GM12878 (cell line): ENCODE data around the gene CBLB. TPM values are rescaled to one million over a fixed set of nuclear protein-coding genes. Genes with fewer than 3 reads are reported as not detected.

Source experiments
- E2F4 ChIP-seq: IDR thresholded peaks from 2 replicates; pipeline ENCODE4 v1.6.1; 2012; ENCODE audit warnings: low read depth, low read length, improper control_type of control experiment
- EED ChIP-seq: sonication (generic); IDR thresholded peaks from 2 replicates; pipeline ENCODE4 v1.6.1; 2016; ENCODE audit warnings: antibody characterized with exemption, low read depth
- HDAC2 ChIP-seq: fragments of 200-600 bp; sonication (generic); IDR thresholded peaks from 2 replicates; pipeline ENCODE4 v1.6.1; 2017
- HDGF ChIP-seq: fragments of 450-650 bp; IDR thresholded peaks from 2 replicates; pipeline ENCODE4 v1.6.1; 2016; ENCODE audit warnings: antibody characterized with exemption
- HSF1 ChIP-seq: fragments of 150-350 bp; IDR thresholded peaks from 2 replicates; pipeline ENCODE4 v1.6.1; 2014; ENCODE audit warnings: mild to moderate bottlenecking, low read depth, low read length
- MAX ChIP-seq: IDR thresholded peaks from 2 replicates; pipeline ENCODE4 v1.6.1; 2012; ENCODE audit warnings: low read depth, low read length, improper control_type of control experiment
- MLLT1 ChIP-seq: fragments of 450-650 bp; IDR thresholded peaks from 2 replicates; pipeline ENCODE4 v1.6.1; 2016; ENCODE audit warnings: mild to moderate bottlenecking
- MYB ChIP-seq: fragments of 150-350 bp; IDR thresholded peaks from 2 replicates; pipeline ENCODE4 v1.6.1; 2014; ENCODE audit warnings: mild to moderate bottlenecking, low read depth, low read length, borderline replicate concordance
- PBX3 ChIP-seq: IDR thresholded peaks from 2 replicates; pipeline ENCODE4 v1.6.1; 2011; ENCODE audit warnings: mild to moderate bottlenecking, low read depth, low read length, moderate library complexity; ENCODE audit not compliant: insufficient replicate concordance
- PKNOX1 ChIP-seq: fragments of 450-650 bp; IDR thresholded peaks from 2 replicates; pipeline ENCODE4 v1.6.1; 2016; ENCODE audit warnings: mild to moderate bottlenecking
- PML ChIP-seq: IDR thresholded peaks from 2 replicates; pipeline ENCODE4 v1.6.1; 2012; ENCODE audit warnings: low read length, inconsistent platforms
- POLR2A ChIP-seq: IDR thresholded peaks from 2 replicates; pipeline ENCODE4 v1.6.1; 2011; ENCODE audit warnings: low read depth, mild to moderate bottlenecking, low read length
- POU2F2 ChIP-seq: IDR thresholded peaks from 3 replicates; pipeline ENCODE4 v1.6.1; 2011; ENCODE audit warnings: low read depth, mild to moderate bottlenecking, low read length, borderline replicate concordance
- RB1 ChIP-seq: fragments of 450-650 bp; formaldehyde crosslinking; IDR thresholded peaks from 2 replicates; pipeline ENCODE4 v1.6.1; 2017; ENCODE audit warnings: mild to moderate bottlenecking, borderline replicate concordance
- RBBP5 ChIP-seq: fragments of 200-600 bp; sonication (generic); conservative IDR thresholded peaks from 2 replicates; pipeline ENCODE4 v1.6.1; 2016
- RFX5 ChIP-seq: IDR thresholded peaks from 2 replicates; pipeline ENCODE4 v1.6.1; 2011; ENCODE audit warnings: low read depth, low read length, improper control_type of control experiment
- TARDBP ChIP-seq: IDR thresholded peaks from 2 replicates; pipeline ENCODE4 v1.6.1; 2016; ENCODE audit warnings: borderline replicate concordance
- TCF12 ChIP-seq: IDR thresholded peaks from 2 replicates; pipeline ENCODE4 v1.6.1; 2011; ENCODE audit warnings: low read depth, mild to moderate bottlenecking, low read length
- USF1 ChIP-seq: IDR thresholded peaks from 2 replicates; pipeline ENCODE4 v1.6.1; 2011; ENCODE audit warnings: borderline replicate concordance, low read depth, mild to moderate bottlenecking, moderate library complexity, mixed read lengths, low read length; ENCODE audit not compliant: insufficient read depth; ENCODE audit errors: extremely low read length
- YBX1 ChIP-seq: fragments of 450-650 bp; IDR thresholded peaks from 2 replicates; pipeline ENCODE4 v1.6.1; 2016; ENCODE audit warnings: antibody characterized with exemption
- polyA plus RNA-seq, 11 experiments: library from polyadenylated mRNA; depleted of rRNA in 4 of 11; unstranded in 6 of 11; stranded (reverse) in 5 of 11; fragments of >200 nt; fragmentation: Nextera tagmentation in 4 of 11; fragmentation: Illumina TruSeq in 1 of 11; extraction: Ambion mirVana in 4 of 11; extraction: Trizol in 1 of 11; gene quantifications; 1 replicate in 1 of 11; 2 replicates in 10 of 11; pipeline versions ENCODE4 v1.2.1 to v1.2.3, GENCODE V29; 2011 to 2016; ENCODE audit warnings: inconsistent platforms in 2 of 11, missing spikeins in 2 of 11, low read depth in 1 of 11
- total RNA-seq, 4 experiments: library from RNA; depleted of rRNA in 3 of 4; stranded (reverse); fragments of >200 nt in 3 of 4; fragmentation: Illumina TruSeq in 1 of 4; extraction: Trizol in 1 of 4; gene quantifications; 2 replicates each; pipeline versions ENCODE4 v1.2.1 to v1.2.3, GENCODE V29; 2013 to 2021

The CBLB gene
- total and polyA plus RNA-seq, 10 of the 15 experiments (the other 5 are each of a cell fraction or from before 2014, with no cell fraction given) = 17.2 to 107 (median 41.9) TPM

GRCh38 chr3:105853801-105854432 lies 14.9 kb downstream of the CBLB start (continued):
- 0 out of 2 replicates have a peak, but pooled peaks have one; percentile 19 for TF ChIP-seq MLLT1
- TF ChIP-seq YBX1 = no peak
- no peak for TF ChIP-seq E2F4
- no peak for TF ChIP-seq HDGF
- TF ChIP-seq PKNOX1 = no peak
- TF ChIP-seq POLR2A = 0 out of 2 replicates have a peak, but pooled peaks have one; percentile 35
- no peak for TF ChIP-seq USF1
- no peak for TF ChIP-seq TARDBP
- TF ChIP-seq PBX3 = no peak
- TF ChIP-seq RFX5 = no peak
- TF ChIP-seq MYB = peak; percentile 45; the same call in 1 of the 2 replicates
- TF ChIP-seq RBBP5 = no peak
- TF ChIP-seq HSF1 = no peak
- TF ChIP-seq HDAC2 = no peak
- peak; percentile 80 for TF ChIP-seq TCF12
- TF ChIP-seq RB1 = no peak
- TF ChIP-seq EED = peak; percentile 21; the same call in 1 of the 2 replicates
- TF ChIP-seq POU2F2 = peak; percentile 69; the same call in 1 of the 3 replicates
- TF ChIP-seq MAX = no peak
- TF ChIP-seq PML = no peak
